OCI-LY7 (cell line): Measurements from ENCODE around the gene PLA2G10. TPM values are rescaled to one million over a fixed set of nuclear protein-coding genes. Genes with fewer than 3 reads are reported as not detected.

Experiments used
- BruUV-seq: library from RNA; stranded (reverse); fragments of 400-500 nt; replicated peaks from 2 replicates; lab custom pipeline; 2021; lab: Mats Ljungman, UMichigan
- CTCF ChIA-PET: fragments of 300-600 bp; sonication (Branson Sonifier 250); formaldehyde crosslinking; loops from one replicate; lab custom pipeline; 2022; ENCODE audit warnings: antibody characterized with exemption; ENCODE audit not compliant: unreplicated experiment; lab: Charles Lee
- POLR2A ChIA-PET: fragments of 300-600 bp; sonication (Branson Sonifier 250); formaldehyde crosslinking; loops from one replicate; lab custom pipeline; 2022; ENCODE audit warnings: antibody characterized with exemption; lab: Charles Lee
- DNase-seq: peaks from one replicate; pipeline ENCODE4 v3.0.0-alpha.2; 2015; ENCODE audit warnings: low spot score
- H2AFZ ChIP-seq: fragments of 200-600 bp; sonication (generic), shearing (Covaris generic); 2 replicates; pipeline ENCODE4 v1.6.1; 2014; ENCODE audit warnings: mild to moderate bottlenecking, antibody characterized with exemption, low read length, moderate library complexity
- H3K27ac ChIP-seq: fragments of 200-600 bp; sonication (generic); 2 replicates; pipeline ENCODE4 v1.5.1; 2014; ENCODE audit warnings: mixed run types, low read depth, mild to moderate bottlenecking, moderate library complexity, low read length, inconsistent platforms; ENCODE audit not compliant: poor library complexity, severe bottlenecking
- H3K36me3 ChIP-seq: fragments of 200-600 bp; sonication (generic); 2 replicates; pipeline ENCODE4 v1.6.1; 2014; ENCODE audit warnings: mild to moderate bottlenecking, antibody characterized with exemption, low read length, moderate library complexity, mixed read lengths; ENCODE audit not compliant: insufficient read depth
- H3K4me1 ChIP-seq: fragments of 200-600 bp; sonication (generic); 2 replicates; pipeline ENCODE4 v1.5.1; 2014; ENCODE audit warnings: mild to moderate bottlenecking, low read length; ENCODE audit not compliant: insufficient read depth, poor library complexity, severe bottlenecking
- H3K4me2 ChIP-seq: fragments of 200-600 bp; sonication (generic); 2 replicates; pipeline ENCODE4 v1.6.1; 2014; ENCODE audit warnings: mild to moderate bottlenecking, low read length
- H3K4me3 ChIP-seq: fragments of 200-600 bp; sonication (generic); 2 replicates; pipeline ENCODE4 v1.5.1; 2014; ENCODE audit warnings: mild to moderate bottlenecking, low read depth, low read length; ENCODE audit not compliant: poor library complexity, severe bottlenecking
- H3K79me2 ChIP-seq: fragments of 200-600 bp; sonication (generic); 2 replicates; pipeline ENCODE4 v1.6.1; 2016; ENCODE audit warnings: low read depth, mild to moderate bottlenecking, low read length, moderate library complexity, mixed read lengths; ENCODE audit not compliant: insufficient read depth
- H3K9me2 ChIP-seq: fragments of 200-600 bp; sonication (generic); 2 replicates; pipeline ENCODE4 v1.6.1; 2016; ENCODE audit warnings: mild to moderate bottlenecking, low read length, mixed read lengths; ENCODE audit not compliant: insufficient read depth
- H3K9me3 ChIP-seq: fragments of 200-600 bp; sonication (generic); 2 replicates; pipeline ENCODE4 v1.6.1; 2014; ENCODE audit warnings: mild to moderate bottlenecking, mixed run types, low read length, mixed read lengths
- H4K20me1 ChIP-seq: fragments of 200-600 bp; sonication (generic); 2 replicates; pipeline ENCODE4 v1.6.1; 2014; ENCODE audit warnings: mild to moderate bottlenecking, antibody characterized with exemption, low read length, moderate library complexity, mixed read lengths; ENCODE audit not compliant: insufficient read depth
- EZH2phosphoT487 ChIP-seq: fragments of 200-600 bp; sonication (generic); IDR thresholded peaks from 2 replicates; pipeline ENCODE4 v1.6.1; 2018; ENCODE audit warnings: low read depth, borderline replicate concordance, mild to moderate bottlenecking, mixed run types, antibody characterized with exemption, low read length, moderate library complexity, mixed read lengths
- intact Hi-C: fragments of 100-400 bp; cut with micrococcal nuclease; formaldehyde crosslinking; loops from one replicate; pipeline ENCODE4 v1.10.0; 2022; ENCODE audit not compliant: unreplicated experiment
- total RNA-seq, 2 experiments: library from RNA; depleted of rRNA in 1 of 2; stranded (reverse); fragments of >200 nt in 1 of 2; shearing (Covaris generic) in 1 of 2; gene quantifications; 2 replicates each; pipeline ENCODE4 v1.2.3, GENCODE V29; 2014 to 2022
- TF ChIP-seq, protein P1 (sequence below): fragments of 200-600 bp; sonication (generic); conservative IDR thresholded peaks from 2 replicates; pipeline ENCODE4 v1.5.1; 2014; ENCODE audit warnings: mild to moderate bottlenecking, antibody characterized with exemption, low read length, moderate library complexity, mixed read lengths

The PLA2G10 gene
- total RNA-seq, 2 experiments from 2014 or later, result 0.41 TPM; not detected in 1

DNA sequence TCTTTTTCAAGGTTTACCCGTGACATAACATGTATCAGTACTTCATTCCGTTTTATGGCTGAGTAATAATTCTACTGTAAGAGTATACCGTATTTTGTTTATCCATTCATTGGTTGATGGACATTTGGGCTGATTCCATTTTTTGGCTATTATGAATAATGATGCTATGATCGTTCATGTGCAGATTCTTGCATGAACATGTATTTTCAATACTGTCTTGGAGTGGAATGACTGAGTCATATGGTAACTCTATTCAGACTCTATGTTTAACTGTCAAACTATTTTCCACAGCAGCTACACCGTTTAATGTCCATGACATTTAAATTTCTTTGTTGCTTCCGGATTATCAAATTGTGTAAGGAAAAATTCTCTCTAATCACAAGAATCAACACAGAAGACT is 43.5 kb downstream of the PLA2G10 start:
- TF ChIP-seq, protein P1, sequence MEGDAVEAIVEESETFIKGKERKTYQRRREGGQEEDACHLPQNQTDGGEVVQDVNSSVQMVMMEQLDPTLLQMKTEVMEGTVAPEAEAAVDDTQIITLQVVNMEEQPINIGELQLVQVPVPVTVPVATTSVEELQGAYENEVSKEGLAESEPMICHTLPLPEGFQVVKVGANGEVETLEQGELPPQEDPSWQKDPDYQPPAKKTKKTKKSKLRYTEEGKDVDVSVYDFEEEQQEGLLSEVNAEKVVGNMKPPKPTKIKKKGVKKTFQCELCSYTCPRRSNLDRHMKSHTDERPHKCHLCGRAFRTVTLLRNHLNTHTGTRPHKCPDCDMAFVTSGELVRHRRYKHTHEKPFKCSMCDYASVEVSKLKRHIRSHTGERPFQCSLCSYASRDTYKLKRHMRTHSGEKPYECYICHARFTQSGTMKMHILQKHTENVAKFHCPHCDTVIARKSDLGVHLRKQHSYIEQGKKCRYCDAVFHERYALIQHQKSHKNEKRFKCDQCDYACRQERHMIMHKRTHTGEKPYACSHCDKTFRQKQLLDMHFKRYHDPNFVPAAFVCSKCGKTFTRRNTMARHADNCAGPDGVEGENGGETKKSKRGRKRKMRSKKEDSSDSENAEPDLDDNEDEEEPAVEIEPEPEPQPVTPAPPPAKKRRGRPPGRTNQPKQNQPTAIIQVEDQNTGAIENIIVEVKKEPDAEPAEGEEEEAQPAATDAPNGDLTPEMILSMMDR, result no peak
- TF ChIP-seq EZH2phosphoT487, result no peak
- H2AFZ ChIP-seq, result no peak overlapping the region
- no peaks in the 10 kb centered on the region for H4K20me1 ChIP-seq
- no peak overlapping the region for H3K4me3 ChIP-seq
- CTCF ChIA-PET, result no interaction called here
- no peak overlapping the region for H3K4me2 ChIP-seq
- no peak for DNase-seq
- H3K4me1 ChIP-seq, result no peaks in the 10 kb centered on the region
- no peaks in the 10 kb centered on the region for H3K9me2 ChIP-seq
- H3K36me3 ChIP-seq, result peaks cover 95% of the 10 kb centered on the region
- BruUV-seq, result no TSS peak
- POLR2A ChIA-PET, result interaction anchor here (0.5 kb wide), 1 partner anchor 1345 kb away, joined by 3 read pairs; no protein-coding TSS in a partner anchor
- peaks cover 8% of the 10 kb centered on the region; the same call in 1 of the 2 replicates for H3K79me2 ChIP-seq
- H3K9me3 ChIP-seq, result no peaks in the 10 kb centered on the region
- intact Hi-C loops, result no loop called here
- no peak overlapping the region for H3K27ac ChIP-seq

DNA sequence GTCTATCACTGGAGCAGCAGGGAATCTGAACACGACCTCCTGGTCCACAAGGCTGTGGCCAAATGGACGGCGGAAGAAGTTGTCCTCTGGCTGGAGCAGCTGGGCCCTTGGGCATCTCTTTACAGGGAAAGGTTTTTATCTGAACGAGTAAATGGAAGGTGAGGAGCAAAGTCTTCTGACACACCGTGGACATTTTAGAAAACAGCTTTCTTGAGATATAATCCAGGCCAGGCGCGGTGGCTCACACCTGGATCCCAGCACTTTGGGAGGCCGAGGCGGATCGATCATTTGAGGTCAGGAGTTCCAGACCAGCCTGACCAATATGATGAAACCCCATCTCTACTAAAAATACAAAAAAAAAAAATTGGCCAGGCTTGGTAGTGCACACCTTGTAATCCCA is 44.3 kb downstream of the PLA2G10 start:
- Histone ChIP-seq H3K36me3 (peaks cover 96% of the 10 kb centered on the region), H3K9me2 (no peaks in the 10 kb centered on the region), H2AFZ (no peak overlapping the region), H3K4me2 (no peak overlapping the region), H3K4me1 (no peaks in the 10 kb centered on the region), H3K9me3 (no peaks in the 10 kb centered on the region), H3K79me2 (peaks cover 12% of the 10 kb centered on the region; the same call in 1 of the 2 replicates), H3K27ac (no peak overlapping the region), H3K4me3 (no peak overlapping the region), H4K20me1 (no peaks in the 10 kb centered on the region)
- CTCF ChIA-PET, result no interaction called here
- intact Hi-C loops, result no loop called here
- no peak for DNase-seq
- TF ChIP-seq, protein P1, result no peak
- no peak for TF ChIP-seq EZH2phosphoT487
- BruUV-seq, result no TSS peak
- POLR2A ChIA-PET, result no interaction called here

DNA sequence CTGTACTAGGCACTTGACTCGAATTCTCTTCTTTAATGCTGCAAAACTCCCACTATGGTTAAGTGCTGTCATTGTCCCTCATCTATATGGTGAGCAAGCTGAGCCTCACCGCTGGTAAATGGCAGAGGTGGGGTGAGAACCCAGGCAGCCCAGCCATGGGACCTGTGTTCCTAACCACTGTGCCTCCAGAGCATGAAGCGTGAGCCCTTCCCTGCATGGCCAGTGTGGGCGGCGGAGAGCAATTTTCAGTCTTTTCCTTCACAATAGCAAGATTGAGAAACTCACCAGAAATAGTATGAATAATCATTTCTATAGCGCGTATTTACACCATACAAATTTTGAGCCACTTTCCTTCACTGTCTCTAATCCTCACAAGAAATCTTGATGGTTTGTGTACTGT is 52.2 kb downstream of the PLA2G10 start:
- no peak overlapping the region for H2AFZ ChIP-seq
- H3K9me2 ChIP-seq, result no peaks in the 10 kb centered on the region
- no peak for DNase-seq
- intact Hi-C loops, result no loop called here
- H3K4me1 ChIP-seq, result no peaks in the 10 kb centered on the region
- BruUV-seq, result no TSS peak
- no peak for TF ChIP-seq EZH2phosphoT487
- TF ChIP-seq, protein P1, result no peak
- H3K79me2 ChIP-seq, result peaks cover 72% of the 10 kb centered on the region
- ChIA-PET POLR2A (interaction anchor here (1.2 kb wide), 1 partner anchor 32 kb away, joined by 4 read pairs; no protein-coding TSS in a partner anchor), CTCF (no interaction called here)
- H3K36me3 ChIP-seq, result peaks cover 96% of the 10 kb centered on the region
- H3K4me2 ChIP-seq, result no peak overlapping the region
- H3K4me3 ChIP-seq, result no peak overlapping the region
- no peaks in the 10 kb centered on the region for H3K9me3 ChIP-seq
- H3K27ac ChIP-seq, result no peak overlapping the region
- H4K20me1 ChIP-seq, result no peaks in the 10 kb centered on the region; the same call in 1 of the 2 replicates
